WTC11 (cell line): Measurements from ENCODE around the gene ANTXR2. TPM values are rescaled to one million over a fixed set of nuclear protein-coding genes. Genes with fewer than 3 reads are reported as not detected.

Experiments used
- ATAC-seq: fragments of 200-7000 bp; cut with Tn5 transposase; 2 replicates; pipeline ENCODE4 v1.10.0; 2021; ENCODE audit warnings: mild to moderate bottlenecking, moderate library complexity
- CTCF ChIA-PET: fragments of 300-600 bp; sonication (Branson Sonifier 250); formaldehyde crosslinking; loops from one replicate; lab custom pipeline; 2021; ENCODE audit warnings: antibody characterized with exemption; lab: Charles Lee
- POLR2A ChIA-PET: fragments of 350-600 bp; sonication (Branson Sonifier 250); formaldehyde crosslinking; loops from one replicate; lab custom pipeline; 2021; ENCODE audit warnings: antibody characterized with exemption; lab: Charles Lee
- DNase-seq: peaks from one replicate; pipeline ENCODE4 v3.0.0; 2021; ENCODE audit warnings: low spot score
- H3K27ac Mint-ChIP-seq: 2 replicates; pipeline ENCODE4 v1.8.0; 2021; ENCODE audit warnings: mixed read lengths
- H3K27me3 Mint-ChIP-seq: 2 replicates; pipeline ENCODE4 v1.8.0; 2021; ENCODE audit warnings: low read depth, mild to moderate bottlenecking, moderate library complexity, mixed read lengths
- H3K36me3 Mint-ChIP-seq: 2 replicates; pipeline ENCODE4 v1.8.0; 2021; ENCODE audit warnings: mixed read lengths
- H3K4me1 Mint-ChIP-seq: 2 replicates; pipeline ENCODE4 v1.8.0; 2022; ENCODE audit warnings: mixed read lengths
- H3K4me3 Mint-ChIP-seq: 2 replicates; pipeline ENCODE4 v1.8.0; 2021; ENCODE audit warnings: mild to moderate bottlenecking, moderate library complexity, mixed read lengths
- H3K9me3 Mint-ChIP-seq: 2 replicates; pipeline ENCODE4 v1.8.0; 2021; ENCODE audit warnings: mixed read lengths
- ARID4B ChIP-seq: sonication (generic); formaldehyde crosslinking; IDR thresholded peaks from 2 replicates; pipeline ENCODE4 v1.8.0; 2023; ENCODE audit warnings: missing genetic modification reagents, mild to moderate bottlenecking, borderline replicate concordance
- ERG ChIP-seq: fragments of 250-450 bp; sonication (Bioruptor Pico); IDR thresholded peaks from 2 replicates; pipeline ENCODE4 v1.8.0; 2021; ENCODE audit warnings: mild to moderate bottlenecking
- HMGA2 ChIP-seq: fragments of 250-450 bp; sonication (Bioruptor Pico); IDR thresholded peaks from 2 replicates; pipeline ENCODE4 v1.4.0; 2021; ENCODE audit warnings: mild to moderate bottlenecking, moderate library complexity
- KAT7 ChIP-seq: sonication (generic); formaldehyde crosslinking; IDR thresholded peaks from 2 replicates; pipeline ENCODE4 v1.8.1; 2023; ENCODE audit warnings: missing genetic modification reagents, mild to moderate bottlenecking, borderline replicate concordance
- NFYB ChIP-seq: sonication (generic); formaldehyde crosslinking; conservative IDR thresholded peaks from 2 replicates; pipeline ENCODE4 v1.8.0; 2022; ENCODE audit warnings: low read depth, missing genetic modification reagents
- OVOL2 ChIP-seq: fragments of 250-450 bp; sonication (Bioruptor Pico); IDR thresholded peaks from 2 replicates; pipeline ENCODE4 v1.9.0; 2021; ENCODE audit warnings: mild to moderate bottlenecking, borderline replicate concordance
- RELA ChIP-seq: sonication (generic); formaldehyde crosslinking; IDR thresholded peaks from 2 replicates; pipeline ENCODE4 v1.8.1; 2022; ENCODE audit warnings: missing genetic modification reagents, mild to moderate bottlenecking, borderline replicate concordance
- SOX15 ChIP-seq: fragments of 250-450 bp; sonication (Bioruptor Pico); IDR thresholded peaks from 2 replicates; pipeline ENCODE4 v1.9.0; 2021; ENCODE audit warnings: mild to moderate bottlenecking
- TEAD1 ChIP-seq: sonication (generic); formaldehyde crosslinking; IDR thresholded peaks from 2 replicates; pipeline ENCODE4 v1.8.0; 2022; ENCODE audit warnings: mild to moderate bottlenecking, missing genetic modification reagents
- USF1 ChIP-seq: sonication (generic); formaldehyde crosslinking; IDR thresholded peaks from 2 replicates; pipeline ENCODE4 v1.8.0; 2022; ENCODE audit warnings: mild to moderate bottlenecking, missing genetic modification reagents
- ZNF317 ChIP-seq: sonication (generic); formaldehyde crosslinking; IDR thresholded peaks from 2 replicates; pipeline ENCODE4 v1.8.1; 2023; ENCODE audit warnings: low read depth, mild to moderate bottlenecking, moderate library complexity, missing genetic modification reagents, borderline replicate concordance
- ZNF416 ChIP-seq: fragments of 250-450 bp; sonication (Bioruptor Pico); IDR thresholded peaks from 2 replicates; pipeline ENCODE4 v1.9.0; 2021; ENCODE audit warnings: mild to moderate bottlenecking, inconsistent platforms
- total RNA-seq: library from RNA; stranded (reverse); gene quantifications from 3 replicates; pipeline ENCODE4 v1.2.3, GENCODE V29; 2021
- TF ChIP-seq, protein P1 (sequence below): sonication (generic); formaldehyde crosslinking; IDR thresholded peaks from 2 replicates; pipeline ENCODE4 v1.8.1; 2023; ENCODE audit warnings: mild to moderate bottlenecking, missing genetic modification reagents, moderate library complexity
- TF ChIP-seq, protein P2 (sequence below): sonication (generic); formaldehyde crosslinking; IDR thresholded peaks from 2 replicates; pipeline ENCODE4 v1.8.0; 2023; ENCODE audit warnings: missing genetic modification reagents
- TF ChIP-seq, protein P3 (sequence below): sonication (generic); formaldehyde crosslinking; IDR thresholded peaks from 2 replicates; pipeline ENCODE4 v1.8.1; 2022; ENCODE audit warnings: low read depth, mild to moderate bottlenecking, moderate library complexity, missing genetic modification reagents, borderline replicate concordance

ANTXR2 gene
- total RNA-seq, 1 experiment from 2014 or later = 9.9 TPM

DNA sequence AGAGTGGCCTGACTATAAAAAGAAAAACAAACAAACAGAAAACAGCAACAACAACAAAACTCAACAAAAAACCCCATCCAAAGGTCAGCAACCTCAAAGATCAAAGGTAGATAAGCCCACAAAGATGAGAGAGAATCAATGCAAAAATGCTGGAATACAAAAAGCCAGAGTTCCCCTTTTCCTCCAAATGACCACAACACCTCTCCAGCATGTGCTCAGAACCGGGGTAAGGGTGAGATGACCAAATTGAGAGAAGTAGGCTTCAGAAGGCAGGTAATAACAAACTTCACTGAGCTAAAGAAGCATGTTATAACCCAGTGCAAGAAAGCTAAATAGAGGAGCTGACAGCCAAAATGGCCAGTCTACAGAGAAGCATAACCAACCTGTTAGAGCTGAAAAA lies 43.5 kb upstream of the ANTXR2 start:
- no peak for DNase-seq
- TF ChIP-seq USF1 (CRISPR knock-in tag) (no peak), ZNF416 (CRISPR knock-in tag) (no peak)
- TF ChIP-seq, protein P1, sequence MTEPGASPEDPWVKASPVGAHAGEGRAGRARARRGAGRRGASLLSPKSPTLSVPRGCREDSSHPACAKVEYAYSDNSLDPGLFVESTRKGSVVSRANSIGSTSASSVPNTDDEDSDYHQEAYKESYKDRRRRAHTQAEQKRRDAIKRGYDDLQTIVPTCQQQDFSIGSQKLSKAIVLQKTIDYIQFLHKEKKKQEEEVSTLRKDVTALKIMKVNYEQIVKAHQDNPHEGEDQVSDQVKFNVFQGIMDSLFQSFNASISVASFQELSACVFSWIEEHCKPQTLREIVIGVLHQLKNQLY (CRISPR knock-in tag) = no peak
- TF ChIP-seq, protein P2, sequence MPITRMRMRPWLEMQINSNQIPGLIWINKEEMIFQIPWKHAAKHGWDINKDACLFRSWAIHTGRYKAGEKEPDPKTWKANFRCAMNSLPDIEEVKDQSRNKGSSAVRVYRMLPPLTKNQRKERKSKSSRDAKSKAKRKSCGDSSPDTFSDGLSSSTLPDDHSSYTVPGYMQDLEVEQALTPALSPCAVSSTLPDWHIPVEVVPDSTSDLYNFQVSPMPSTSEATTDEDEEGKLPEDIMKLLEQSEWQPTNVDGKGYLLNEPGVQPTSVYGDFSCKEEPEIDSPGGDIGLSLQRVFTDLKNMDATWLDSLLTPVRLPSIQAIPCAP (CRISPR knock-in tag) = no peak
- ATAC-seq = no peak
- H3K36me3 Mint-ChIP-seq = no peaks in the 10 kb centered on the region
- no peaks in the 10 kb centered on the region for H3K4me1 Mint-ChIP-seq
- no peak overlapping the region for H3K27ac Mint-ChIP-seq
- no peak overlapping the region for H3K4me3 Mint-ChIP-seq
- ChIA-PET CTCF (interaction anchor here (1.0 kb wide), 1 partner anchor 10 kb away, joined by 3 read pairs; no protein-coding TSS in a partner anchor), POLR2A (no interaction called here)
- H3K27me3 Mint-ChIP-seq = peaks cover 8% of the 10 kb centered on the region
- H3K9me3 Mint-ChIP-seq = peaks cover 16% of the 10 kb centered on the region

DNA sequence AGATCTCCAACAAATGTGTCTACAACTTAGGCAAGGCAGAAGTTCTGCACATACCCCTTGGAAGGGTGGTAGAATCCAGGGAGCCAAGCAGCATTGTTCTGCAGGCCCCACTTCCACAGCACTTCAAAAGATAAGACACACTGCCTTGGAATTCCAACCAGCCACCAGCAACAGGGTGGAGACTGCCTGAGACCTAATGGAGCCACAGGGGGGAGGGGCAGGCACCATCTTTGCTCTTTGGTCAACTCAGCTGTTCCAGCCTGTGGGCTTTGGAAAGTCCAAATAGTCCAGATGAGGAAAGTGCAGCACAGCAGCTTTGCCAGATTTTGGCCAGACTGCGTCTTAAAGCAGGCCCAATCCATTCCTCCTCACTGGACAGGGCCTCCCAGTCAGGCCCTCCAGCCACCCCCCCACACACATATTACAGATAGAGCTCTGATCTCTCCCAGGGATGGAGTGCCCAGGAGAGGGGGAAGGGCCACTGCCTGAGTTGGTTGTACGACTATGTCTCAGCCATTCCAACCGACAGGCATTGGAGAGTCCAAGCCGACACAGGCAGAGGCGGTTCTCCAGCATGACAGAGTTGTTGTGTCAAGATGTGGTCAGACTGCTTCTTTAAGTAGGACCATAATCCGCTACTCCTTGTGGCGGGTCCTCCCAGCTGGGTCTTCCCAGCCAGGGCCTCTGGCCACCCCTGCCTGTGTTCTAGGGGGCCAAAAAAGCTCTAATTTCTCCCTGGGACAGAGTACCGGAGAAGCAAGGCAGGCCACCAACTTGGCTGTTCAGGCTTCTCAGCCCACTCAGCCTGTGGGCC lies 42.5 kb upstream of the ANTXR2 start:
- no peaks in the 10 kb centered on the region for H3K36me3 Mint-ChIP-seq
- DNase-seq = no peak
- peaks cover 16% of the 10 kb centered on the region for H3K9me3 Mint-ChIP-seq
- TF ChIP-seq ERG (CRISPR knock-in tag) (no peak), SOX15 (CRISPR knock-in tag) (no peak), ARID4B (CRISPR knock-in tag) (no peak), TEAD1 (CRISPR knock-in tag) (no peak), OVOL2 (no peak), RELA (no peak), HMGA2 (CRISPR knock-in tag) (no peak), NFYB (CRISPR knock-in tag) (no peak), KAT7 (CRISPR knock-in tag) (no peak), ZNF317 (CRISPR knock-in tag) (no peak)
- TF ChIP-seq, protein P3, sequence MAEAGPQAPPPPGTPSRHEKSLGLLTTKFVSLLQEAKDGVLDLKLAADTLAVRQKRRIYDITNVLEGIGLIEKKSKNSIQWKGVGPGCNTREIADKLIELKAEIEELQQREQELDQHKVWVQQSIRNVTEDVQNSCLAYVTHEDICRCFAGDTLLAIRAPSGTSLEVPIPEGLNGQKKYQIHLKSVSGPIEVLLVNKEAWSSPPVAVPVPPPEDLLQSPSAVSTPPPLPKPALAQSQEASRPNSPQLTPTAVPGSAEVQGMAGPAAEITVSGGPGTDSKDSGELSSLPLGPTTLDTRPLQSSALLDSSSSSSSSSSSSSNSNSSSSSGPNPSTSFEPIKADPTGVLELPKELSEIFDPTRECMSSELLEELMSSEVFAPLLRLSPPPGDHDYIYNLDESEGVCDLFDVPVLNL (CRISPR knock-in tag) = no peak
- TF ChIP-seq, all 79 proteins: peak for 0
- Mint-ChIP-seq H3K27me3 (peaks cover 8% of the 10 kb centered on the region), H3K27ac (no peak overlapping the region), H3K4me3 (no peak overlapping the region), H3K4me1 (no peaks in the 10 kb centered on the region)
- no peak for ATAC-seq
- POLR2A ChIA-PET = no interaction called here
- CTCF ChIA-PET = no interaction called here
